ENCODE results near the gene SKI.

- no peak for TF ChIP-seq GATA2 (IDR thresholded peaks at IDR 0.05; ENCODE audit: low read depth, low read length)
- no peak for TF ChIP-seq GATA3 (IDR thresholded peaks at IDR 0.05; ENCODE audit: low read depth, low read length)
Measured at GRCh38 chr1:2206813-2207487, 21.2 kb upstream of the SKI start.

Measured in SH-SY5Y (cell line).